ENCODE results near the gene PTPRN2.
"Not testable (repeated sequence)": the region's sequence is repeated elsewhere in the genome, so short reads cannot be mapped to it uniquely, and the experiment has no call there.

PTPRN2 gene

GRCh38 chr7:158376146-158376838 is 211.3 kb downstream of the PTPRN2 start:
- DNase-seq = not testable (repeated sequence)

GRCh38 chr7:158375034-158375433 is 212.6 kb downstream of the PTPRN2 start:
- DNase-seq = no peak

GRCh38 chr7:158374586-158374985 is 213.0 kb downstream of the PTPRN2 start:
- DNase-seq = no peak

GRCh38 chr7:158374146-158374545 is 213.5 kb downstream of the PTPRN2 start:
- DNase-seq = no peak

GRCh38 chr7:158373476-158374133 is 214.0 kb downstream of the PTPRN2 start:
- no peak for DNase-seq

- DNase-seq = no peak
These were observed 215.0 kb downstream of the PTPRN2 start for GRCh38 chr7:158372400-158373342.

GRCh38 chr7:158371856-158372255 is 215.8 kb downstream of the PTPRN2 start:
- no peak for DNase-seq

- DNase-seq = no peak
These were observed 217.8 kb downstream of the PTPRN2 start for GRCh38 chr7:158369866-158370265.

- DNase-seq = no peak
These were observed 218.3 kb downstream of the PTPRN2 start for GRCh38 chr7:158369290-158369689.

GRCh38 chr7:158368449-158368848 is 219.2 kb downstream of the PTPRN2 start:
- DNase-seq = no peak

- DNase-seq = no peak
These were observed 220.0 kb downstream of the PTPRN2 start for GRCh38 chr7:158367634-158367982.

- no peak for DNase-seq
These were observed 220.5 kb downstream of the PTPRN2 start for GRCh38 chr7:158366916-158367633.

GRCh38 chr7:158366346-158366745 is 221.3 kb downstream of the PTPRN2 start:
- no peak for DNase-seq

GRCh38 chr7:158365267-158365666 is 222.4 kb downstream of the PTPRN2 start:
- no peak for DNase-seq

- DNase-seq = no peak
These were observed 223.2 kb downstream of the PTPRN2 start for GRCh38 chr7:158364451-158364850.

- no peak for DNase-seq
These were observed 224.4 kb downstream of the PTPRN2 start for GRCh38 chr7:158362912-158363905.

- no peak for DNase-seq
These were observed 225.6 kb downstream of the PTPRN2 start for GRCh38 chr7:158362001-158362400.

GRCh38 chr7:158361326-158361946 is 226.2 kb downstream of the PTPRN2 start:
- no peak for DNase-seq

GRCh38 chr7:158358926-158359645 is 228.5 kb downstream of the PTPRN2 start:
- DNase-seq = no peak

Measured in NCI-H1417 treated with DMSO at 0.1 percent for 48 hours (cell line).